ENCODE measurements around the gene SRRT.
A peak's percentile ranks its signal among the peaks of the same experiment; 100 is the strongest.

SRRT gene

GRCh38 chr7:100855515-100855914 lies 19.4 kb upstream of the SRRT start:
- DNase-seq (ENCODE audit: low read depth, low spot score) = no peak

GRCh38 chr7:100856871-100857282 lies 18.0 kb upstream of the SRRT start:
- DNase-seq (ENCODE audit: low read depth, low spot score) = peak; percentile 33

GRCh38 chr7:100859856-100860255 lies 15.0 kb upstream of the SRRT start:
- no peak for DNase-seq (ENCODE audit: low read depth, low spot score)

- DNase-seq (ENCODE audit: low read depth, low spot score) = no peak
These were observed 13.9 kb upstream of the SRRT start for GRCh38 chr7:100860702-100861615.

DNA sequence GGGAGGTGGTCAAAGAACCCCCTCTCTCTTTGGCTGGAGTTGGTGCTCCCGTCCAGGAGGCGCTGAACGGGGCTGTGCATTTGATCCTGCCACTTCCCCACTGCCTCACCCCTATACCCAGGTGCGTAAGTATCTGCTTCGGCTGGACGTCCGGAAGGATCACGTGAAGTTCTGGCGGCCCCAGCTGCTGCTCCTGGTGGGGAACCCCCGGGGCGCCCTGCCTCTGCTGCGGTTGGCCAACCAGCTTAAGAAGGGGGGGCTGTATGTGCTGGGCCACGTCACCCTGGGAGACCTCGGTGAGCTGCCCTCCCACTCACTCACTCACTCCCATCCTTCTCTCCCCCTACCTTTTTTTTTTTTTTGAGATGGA lies 13.3 kb upstream of the SRRT start:
- no peak for DNase-seq (ENCODE audit: low read depth, low spot score)

DNA sequence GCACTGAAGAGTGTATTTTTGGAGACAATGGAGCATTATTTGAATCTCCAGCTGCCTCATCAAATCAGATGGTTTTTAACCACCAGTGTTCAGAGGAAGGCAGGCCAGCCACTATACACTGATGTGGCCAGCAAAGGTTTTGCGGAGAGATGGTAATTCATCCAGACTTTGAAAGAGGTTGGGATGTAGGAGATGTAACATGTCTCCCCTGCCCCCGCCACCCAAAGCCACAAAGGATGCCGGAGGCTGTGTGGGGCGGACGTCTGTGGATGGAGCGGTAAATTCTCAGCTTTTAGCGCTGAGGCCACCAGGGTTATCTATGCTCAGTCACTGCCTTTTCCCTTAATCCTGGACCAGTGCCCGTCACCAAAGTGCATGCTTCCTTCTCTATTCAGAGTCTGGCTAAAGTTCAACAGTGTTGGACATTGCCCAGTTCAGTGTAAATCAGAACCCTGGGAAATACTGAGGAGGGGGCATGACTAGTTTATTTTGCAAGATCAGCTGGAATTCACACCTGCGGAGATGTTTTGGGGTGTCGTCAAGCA lies 11.4 kb upstream of the SRRT start:
- DNase-seq (ENCODE audit: low read depth, low spot score) = peak; percentile 82

GRCh38 chr7:100864263-100864845 lies 10.5 kb upstream of the SRRT start:
- DNase-seq (ENCODE audit: low read depth, low spot score) = peak; percentile 0

GRCh38 chr7:100865372-100865911 lies 9.5 kb upstream of the SRRT start:
- DNase-seq (ENCODE audit: low read depth, low spot score) = peak; percentile 77

GRCh38 chr7:100865938-100866728 lies 8.8 kb upstream of the SRRT start:
- DNase-seq (ENCODE audit: low read depth, low spot score) = peak; percentile 81

GRCh38 chr7:100866729-100867039 lies 8.2 kb upstream of the SRRT start:
- DNase-seq (ENCODE audit: low read depth, low spot score) = no peak

DNA sequence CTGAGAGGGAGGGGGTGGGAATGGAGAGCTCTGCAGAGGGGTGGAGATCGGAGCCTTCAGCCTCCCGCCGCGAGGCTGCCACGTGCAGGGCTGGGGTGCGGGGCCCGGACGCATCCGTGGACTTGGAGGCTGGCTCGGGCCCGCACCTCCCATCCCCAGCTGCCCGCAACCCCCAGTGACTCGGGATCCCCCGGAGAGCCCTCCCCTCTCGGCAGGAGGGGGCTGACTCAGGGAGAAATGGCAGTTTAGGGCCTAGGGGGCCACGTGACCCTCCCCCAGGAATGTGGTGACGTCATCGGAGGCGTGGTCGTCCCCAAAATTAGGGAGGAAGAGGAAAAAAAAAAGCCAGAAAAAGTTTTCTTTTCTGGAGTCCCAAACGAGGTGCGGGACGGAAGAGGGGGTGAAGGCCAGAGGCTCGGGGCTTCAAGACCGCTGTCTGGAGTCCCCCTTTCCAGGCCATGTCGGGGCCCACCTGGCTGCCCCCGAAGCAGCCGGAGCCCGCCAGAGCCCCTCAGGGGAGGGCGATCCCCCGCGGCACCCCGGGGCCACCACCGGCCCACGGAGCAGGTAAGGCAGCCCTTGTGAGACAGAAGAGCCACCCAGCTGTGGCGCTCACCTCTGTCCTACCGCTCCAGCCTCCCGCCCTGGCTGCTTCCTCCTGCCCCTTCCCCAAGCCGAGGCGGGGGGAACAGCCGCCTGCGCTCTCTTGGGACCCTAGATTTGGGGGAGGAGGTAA lies 7.7 kb upstream of the SRRT start, which contains the start of gene TRIP6:
Gene TRIP6, plus strand, starts transcription at position 348 of the 736 bp plus-strand sequence. Its CDS starts 111 bp downstream, at position 459.
- DNase-seq (ENCODE audit: low read depth, low spot score) = peak; percentile 97

DNA sequence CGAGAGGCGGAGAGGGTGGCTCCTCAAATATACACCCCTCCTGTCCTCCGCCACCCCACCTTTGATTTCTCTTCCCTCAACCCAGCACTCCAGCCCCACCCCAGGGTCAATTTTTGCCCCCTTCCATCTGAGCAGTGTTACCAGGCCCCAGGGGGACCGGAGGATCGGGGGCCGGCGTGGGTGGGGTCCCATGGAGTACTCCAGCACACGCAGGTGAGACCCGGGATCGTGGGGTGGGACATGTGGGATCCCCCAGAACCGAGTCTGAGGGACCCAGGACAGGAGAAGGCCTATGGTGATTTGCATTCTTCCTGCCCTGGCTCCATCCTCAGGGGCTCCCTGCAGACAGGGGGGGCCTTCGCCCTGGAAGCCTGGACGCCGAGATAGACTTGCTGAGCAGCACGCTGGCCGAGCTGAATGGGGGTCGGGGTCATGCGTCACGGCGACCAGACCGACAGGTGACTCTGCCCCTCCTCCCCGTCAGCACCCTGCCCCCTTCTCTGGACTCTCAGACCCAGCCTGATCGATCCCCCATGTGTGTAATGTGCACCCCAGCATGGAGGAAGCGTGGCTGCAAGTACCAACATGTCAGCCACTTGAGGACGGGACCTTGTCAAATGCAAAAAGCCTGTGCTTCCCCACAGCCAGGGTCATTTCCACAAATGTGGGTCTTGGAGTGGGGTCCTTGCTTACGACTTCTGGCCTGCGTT lies 7.0 kb upstream of the SRRT start:
- peak; percentile 36 for DNase-seq (ENCODE audit: low read depth, low spot score)

- no peak for DNase-seq (ENCODE audit: low read depth, low spot score)
These were observed 1.2 kb upstream of the SRRT start for GRCh38 chr7:100873599-100874299.

DNA sequence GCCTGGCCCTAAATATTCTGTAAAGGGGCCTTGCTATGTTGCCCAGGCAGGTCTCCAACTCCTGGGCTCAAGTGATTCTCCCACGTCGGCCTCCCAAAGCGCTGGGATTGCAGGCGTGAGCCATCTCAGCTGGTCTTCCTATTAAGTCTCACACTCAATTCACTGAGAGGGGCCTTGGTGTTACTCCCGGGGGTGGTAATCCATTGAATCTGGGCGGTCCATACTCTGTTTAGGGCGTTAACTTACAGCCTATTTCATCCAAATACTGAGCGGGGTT lies 665 bp upstream of the SRRT start:
- DNase-seq (ENCODE audit: low read depth, low spot score) = no peak

DNA sequence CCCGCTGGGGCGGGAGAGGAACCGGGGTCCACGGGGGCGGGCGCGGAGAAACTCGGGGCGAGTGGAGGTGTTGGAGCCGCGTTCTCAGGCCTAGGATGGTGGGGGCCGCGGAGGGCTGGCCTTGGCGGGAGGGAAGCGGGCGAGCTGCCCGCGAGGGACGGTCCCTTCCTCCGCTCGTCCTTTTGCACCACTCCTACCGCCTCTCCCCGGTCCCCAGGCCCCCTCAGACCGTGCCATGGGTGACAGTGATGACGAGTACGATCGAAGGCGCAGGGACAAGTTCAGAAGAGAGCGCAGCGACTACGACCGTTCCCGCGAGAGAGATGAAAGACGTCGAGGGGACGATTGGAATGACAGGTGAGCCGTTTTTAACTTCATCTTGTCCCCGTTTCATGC lies 451 bp downstream of the SRRT start:
- peak; percentile 51 for DNase-seq (ENCODE audit: low read depth, low spot score)

GRCh38 chr7:100878013-100878412 lies 3.1 kb downstream of the SRRT start:
- no peak for DNase-seq (ENCODE audit: low read depth, low spot score)

- DNase-seq (ENCODE audit: low read depth, low spot score) = no peak
These were observed 3.8 kb downstream of the SRRT start for GRCh38 chr7:100878685-100879084.

- DNase-seq (ENCODE audit: low read depth, low spot score) = peak; percentile 33
These were observed 4.9 kb downstream of the SRRT start for GRCh38 chr7:100879685-100880261.

DNA sequence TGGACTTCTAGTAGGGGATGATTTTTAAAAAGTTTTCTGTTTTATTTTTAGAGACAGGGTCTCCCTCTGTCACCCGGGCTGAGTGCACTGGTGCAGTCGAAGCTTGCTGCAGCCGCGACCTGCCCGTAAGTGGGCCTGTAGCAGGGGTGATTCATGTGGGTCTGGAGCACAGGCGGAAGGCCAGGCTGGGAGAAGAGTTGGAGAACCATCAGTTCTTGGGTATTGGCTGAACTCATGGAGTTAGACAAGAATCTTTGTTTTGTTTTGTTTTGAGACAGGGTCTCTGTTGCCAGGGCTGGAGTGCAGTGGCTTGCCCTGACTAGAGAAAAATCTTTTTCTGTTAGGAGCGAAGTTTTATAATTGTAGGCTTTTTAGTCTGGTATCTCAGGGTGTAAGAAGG lies 5.7 kb downstream of the SRRT start:
- DNase-seq (ENCODE audit: low read depth, low spot score) = no peak

- no peak for DNase-seq (ENCODE audit: low read depth, low spot score)
These were observed 6.2 kb downstream of the SRRT start for GRCh38 chr7:100881136-100881535.
